HEK293 (cell line): ENCODE data around the gene FADS3.

Experiments
- BCL11A ChIP-seq: fragments of 450-650 bp; formaldehyde crosslinking; IDR thresholded peaks from 2 replicates; pipeline ENCODE4 v1.5.1; 2016; ENCODE audit warnings: low read depth, missing biosample characterization, missing genetic modification characterization
- FEZF1 ChIP-seq: fragments of 450-650 bp; formaldehyde crosslinking; IDR thresholded peaks from 2 replicates; pipeline ENCODE4 v1.5.1; 2016; ENCODE audit warnings: missing biosample characterization, missing genetic modification characterization
- GLIS1 ChIP-seq: fragments of 450-650 bp; formaldehyde crosslinking; IDR thresholded peaks from 2 replicates; pipeline ENCODE4 v1.5.1; 2016; ENCODE audit warnings: missing biosample characterization, missing genetic modification characterization
- GLIS2 ChIP-seq: fragments of 450-650 bp; formaldehyde crosslinking; IDR thresholded peaks from 2 replicates; pipeline ENCODE4 v1.5.1; 2016; ENCODE audit warnings: missing biosample characterization, missing genetic modification characterization
- TRIM28 ChIP-seq: IDR thresholded peaks from 2 replicates; pipeline ENCODE4 v1.6.1; 2011; ENCODE audit warnings: low read length, control low read depth, borderline replicate concordance
- YY2 ChIP-seq: fragments of 450-650 bp; formaldehyde crosslinking; IDR thresholded peaks from 2 replicates; pipeline ENCODE4 v1.5.1; 2016; ENCODE audit warnings: missing biosample characterization, missing genetic modification characterization
- ZNF157 ChIP-seq: fragments of 450-650 bp; formaldehyde crosslinking; IDR thresholded peaks from 2 replicates; pipeline ENCODE4 v1.5.1; 2016; ENCODE audit warnings: missing biosample characterization, missing genetic modification characterization
- ZNF16 ChIP-seq: fragments of 450-650 bp; formaldehyde crosslinking; IDR thresholded peaks from 2 replicates; pipeline ENCODE4 v1.5.1; 2016; ENCODE audit warnings: low read depth, missing biosample characterization, missing genetic modification characterization
- ZNF169 ChIP-seq: fragments of 450-650 bp; formaldehyde crosslinking; IDR thresholded peaks from 2 replicates; pipeline ENCODE4 v1.5.1; 2016; ENCODE audit warnings: missing biosample characterization, missing genetic modification characterization
- ZNF19 ChIP-seq: fragments of 450-650 bp; formaldehyde crosslinking; IDR thresholded peaks from 2 replicates; pipeline ENCODE4; 2016; ENCODE audit warnings: missing biosample characterization, missing genetic modification characterization, low read depth
- ZNF2 ChIP-seq: fragments of 450-650 bp; formaldehyde crosslinking; IDR thresholded peaks from 2 replicates; pipeline ENCODE4 v1.5.1; 2016; ENCODE audit warnings: missing biosample characterization, missing genetic modification characterization
- ZNF202 ChIP-seq: fragments of 450-650 bp; formaldehyde crosslinking; IDR thresholded peaks from 2 replicates; pipeline ENCODE4 v1.5.1; 2016; ENCODE audit warnings: missing biosample characterization, missing genetic modification characterization, borderline replicate concordance
- ZNF211 ChIP-seq: fragments of 450-650 bp; formaldehyde crosslinking; IDR thresholded peaks from 2 replicates; pipeline ENCODE4 v1.5.1; 2016; ENCODE audit warnings: low read depth, missing biosample characterization, missing genetic modification characterization
- ZNF239 ChIP-seq: fragments of 450-650 bp; formaldehyde crosslinking; IDR thresholded peaks from 2 replicates; pipeline ENCODE4 v1.5.1; 2016; ENCODE audit warnings: missing biosample characterization, missing genetic modification characterization
- ZNF311 ChIP-seq: fragments of 450-650 bp; formaldehyde crosslinking; IDR thresholded peaks from 2 replicates; pipeline ENCODE4 v1.5.1; 2017; ENCODE audit warnings: missing biosample characterization, missing genetic modification characterization, borderline replicate concordance
- ZNF426 ChIP-seq: fragments of 450-650 bp; formaldehyde crosslinking; IDR thresholded peaks from 2 replicates; pipeline ENCODE4 v1.5.1; 2017; ENCODE audit warnings: missing biosample characterization, missing genetic modification characterization, mild to moderate bottlenecking, inconsistent platforms, moderate library complexity
- ZNF473 ChIP-seq: fragments of 450-650 bp; formaldehyde crosslinking; IDR thresholded peaks from 2 replicates; pipeline ENCODE4 v1.5.1; 2017; ENCODE audit warnings: missing biosample characterization, missing genetic modification characterization
- ZNF529 ChIP-seq: fragments of 450-650 bp; formaldehyde crosslinking; IDR thresholded peaks from 2 replicates; pipeline ENCODE4 v1.5.1; 2017; ENCODE audit warnings: missing genetic modification characterization, missing biosample characterization; ENCODE audit not compliant: insufficient replicate concordance
- ZNF561 ChIP-seq: fragments of 450-650 bp; IDR thresholded peaks from 2 replicates; pipeline ENCODE4 v1.5.1; 2018; ENCODE audit warnings: missing biosample characterization, missing genetic modification characterization, borderline replicate concordance
- ZNF610 ChIP-seq: fragments of 450-650 bp; formaldehyde crosslinking; IDR thresholded peaks from 2 replicates; pipeline ENCODE4 v1.5.1; 2016; ENCODE audit warnings: missing biosample characterization, missing genetic modification characterization, borderline replicate concordance
- ZNF664 ChIP-seq: fragments of 450-650 bp; formaldehyde crosslinking; IDR thresholded peaks from 2 replicates; pipeline ENCODE4 v1.5.1; 2016; ENCODE audit warnings: missing biosample characterization, missing genetic modification characterization
- ZNF707 ChIP-seq: fragments of 450-650 bp; formaldehyde crosslinking; IDR thresholded peaks from 2 replicates; pipeline ENCODE4 v1.5.1; 2016; ENCODE audit warnings: missing biosample characterization, missing genetic modification characterization
- ZSCAN16 ChIP-seq: fragments of 450-650 bp; formaldehyde crosslinking; IDR thresholded peaks from 2 replicates; pipeline ENCODE4 v1.5.1; 2016; ENCODE audit warnings: missing biosample characterization, missing genetic modification characterization
- TF ChIP-seq, protein P1 (sequence below): fragments of 450-650 bp; formaldehyde crosslinking; IDR thresholded peaks from 2 replicates; pipeline ENCODE4 v1.5.1; 2016; ENCODE audit warnings: missing biosample characterization, missing genetic modification characterization
- TF ChIP-seq, protein P2 (sequence below): fragments of 450-650 bp; formaldehyde crosslinking; IDR thresholded peaks from 2 replicates; pipeline ENCODE4 v1.5.1; 2016; ENCODE audit warnings: missing biosample characterization, missing genetic modification characterization
- TF ChIP-seq, protein P3 (sequence below): fragments of 450-650 bp; formaldehyde crosslinking; IDR thresholded peaks from 2 replicates; pipeline ENCODE4 v1.5.1; 2016; ENCODE audit warnings: missing biosample characterization, missing genetic modification characterization
- TF ChIP-seq, protein P4 (sequence below): fragments of 450-650 bp; formaldehyde crosslinking; IDR thresholded peaks from 2 replicates; pipeline ENCODE4 v1.5.1; 2016; ENCODE audit warnings: missing biosample characterization, missing genetic modification characterization
- TF ChIP-seq, protein P5 (sequence below): fragments of 450-650 bp; formaldehyde crosslinking; IDR thresholded peaks from 2 replicates; pipeline ENCODE4 v1.5.1; 2016; ENCODE audit warnings: missing biosample characterization, missing genetic modification characterization, low read depth

The FADS3 gene

GRCh38 chr11:61899146-61899841, 7.9 kb upstream of the FADS3 start (continued):
- TF ChIP-seq ZNF561 (tag by site-specific recombination) (no peak), YY2 (tag by site-specific recombination) (no peak), ZNF211 (no peak), ZNF169 (no peak), ZNF707 (no peak), ZNF664 (tag by site-specific recombination) (no peak), ZSCAN16 (tag by site-specific recombination) (no peak), TRIM28 (no peak), ZNF426 (tag by site-specific recombination) (no peak), ZNF157 (tag by site-specific recombination) (no peak), FEZF1 (tag by site-specific recombination) (no peak), ZNF311 (tag by site-specific recombination) (no peak), ZNF202 (tag by site-specific recombination) (no peak), ZNF473 (tag by site-specific recombination) (no peak), ZNF16 (no peak), ZNF2 (tag by site-specific recombination) (0 out of 2 replicates have a peak, but pooled peaks have one; percentile 33), ZNF610 (tag by site-specific recombination) (no peak), ZNF19 (no peak), BCL11A (tag by site-specific recombination) (no peak), GLIS1 (peak; percentile 76), GLIS2 (tag by site-specific recombination) (0 out of 2 replicates have a peak, but pooled peaks have one; percentile 33), ZNF239 (no peak), ZNF529 (tag by site-specific recombination) (no peak)
- TF ChIP-seq, protein P1, sequence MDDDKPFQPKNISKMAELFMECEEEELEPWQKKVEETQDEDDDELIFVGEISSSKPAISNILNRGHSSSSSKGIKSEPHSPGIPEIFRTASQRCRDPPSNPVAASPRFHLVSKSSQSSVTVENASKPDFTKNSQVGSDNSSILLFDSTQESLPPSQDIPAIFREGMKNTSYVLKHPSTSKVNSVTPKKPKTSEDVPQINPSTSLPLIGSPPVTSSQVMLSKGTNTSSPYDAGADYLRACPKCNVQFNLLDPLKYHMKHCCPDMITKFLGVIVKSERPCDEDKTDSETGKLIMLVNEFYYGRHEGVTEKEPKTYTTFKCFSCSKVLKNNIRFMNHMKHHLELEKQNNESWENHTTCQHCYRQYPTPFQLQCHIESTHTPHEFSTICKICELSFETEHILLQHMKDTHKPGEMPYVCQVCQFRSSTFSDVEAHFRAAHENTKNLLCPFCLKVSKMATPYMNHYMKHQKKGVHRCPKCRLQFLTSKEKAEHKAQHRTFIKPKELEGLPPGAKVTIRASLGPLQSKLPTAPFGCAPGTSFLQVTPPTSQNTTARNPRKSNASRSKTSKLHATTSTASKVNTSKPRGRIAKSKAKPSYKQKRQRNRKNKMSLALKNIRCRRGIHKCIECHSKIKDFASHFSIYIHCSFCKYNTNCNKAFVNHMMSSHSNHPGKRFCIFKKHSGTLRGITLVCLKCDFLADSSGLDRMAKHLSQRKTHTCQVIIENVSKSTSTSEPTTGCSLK (tag by site-specific recombination) = no peak
- TF ChIP-seq, protein P2, sequence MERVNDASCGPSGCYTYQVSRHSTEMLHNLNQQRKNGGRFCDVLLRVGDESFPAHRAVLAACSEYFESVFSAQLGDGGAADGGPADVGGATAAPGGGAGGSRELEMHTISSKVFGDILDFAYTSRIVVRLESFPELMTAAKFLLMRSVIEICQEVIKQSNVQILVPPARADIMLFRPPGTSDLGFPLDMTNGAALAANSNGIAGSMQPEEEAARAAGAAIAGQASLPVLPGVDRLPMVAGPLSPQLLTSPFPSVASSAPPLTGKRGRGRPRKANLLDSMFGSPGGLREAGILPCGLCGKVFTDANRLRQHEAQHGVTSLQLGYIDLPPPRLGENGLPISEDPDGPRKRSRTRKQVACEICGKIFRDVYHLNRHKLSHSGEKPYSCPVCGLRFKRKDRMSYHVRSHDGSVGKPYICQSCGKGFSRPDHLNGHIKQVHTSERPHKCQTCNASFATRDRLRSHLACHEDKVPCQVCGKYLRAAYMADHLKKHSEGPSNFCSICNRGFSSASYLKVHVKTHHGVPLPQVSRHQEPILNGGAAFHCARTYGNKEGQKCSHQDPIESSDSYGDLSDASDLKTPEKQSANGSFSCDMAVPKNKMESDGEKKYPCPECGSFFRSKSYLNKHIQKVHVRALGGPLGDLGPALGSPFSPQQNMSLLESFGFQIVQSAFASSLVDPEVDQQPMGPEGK = peak; percentile 43; the same call in 1 of the 2 replicates
- TF ChIP-seq, protein P3, sequence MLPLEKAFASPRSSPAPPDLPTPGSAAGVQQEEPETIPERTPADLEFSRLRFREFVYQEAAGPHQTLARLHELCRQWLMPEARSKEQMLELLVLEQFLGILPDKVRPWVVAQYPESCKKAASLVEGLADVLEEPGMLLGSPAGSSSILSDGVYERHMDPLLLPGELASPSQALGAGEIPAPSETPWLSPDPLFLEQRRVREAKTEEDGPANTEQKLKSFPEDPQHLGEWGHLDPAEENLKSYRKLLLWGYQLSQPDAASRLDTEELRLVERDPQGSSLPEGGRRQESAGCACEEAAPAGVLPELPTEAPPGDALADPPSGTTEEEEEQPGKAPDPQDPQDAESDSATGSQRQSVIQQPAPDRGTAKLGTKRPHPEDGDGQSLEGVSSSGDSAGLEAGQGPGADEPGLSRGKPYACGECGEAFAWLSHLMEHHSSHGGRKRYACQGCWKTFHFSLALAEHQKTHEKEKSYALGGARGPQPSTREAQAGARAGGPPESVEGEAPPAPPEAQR = no peak
- TF ChIP-seq, protein P4, sequence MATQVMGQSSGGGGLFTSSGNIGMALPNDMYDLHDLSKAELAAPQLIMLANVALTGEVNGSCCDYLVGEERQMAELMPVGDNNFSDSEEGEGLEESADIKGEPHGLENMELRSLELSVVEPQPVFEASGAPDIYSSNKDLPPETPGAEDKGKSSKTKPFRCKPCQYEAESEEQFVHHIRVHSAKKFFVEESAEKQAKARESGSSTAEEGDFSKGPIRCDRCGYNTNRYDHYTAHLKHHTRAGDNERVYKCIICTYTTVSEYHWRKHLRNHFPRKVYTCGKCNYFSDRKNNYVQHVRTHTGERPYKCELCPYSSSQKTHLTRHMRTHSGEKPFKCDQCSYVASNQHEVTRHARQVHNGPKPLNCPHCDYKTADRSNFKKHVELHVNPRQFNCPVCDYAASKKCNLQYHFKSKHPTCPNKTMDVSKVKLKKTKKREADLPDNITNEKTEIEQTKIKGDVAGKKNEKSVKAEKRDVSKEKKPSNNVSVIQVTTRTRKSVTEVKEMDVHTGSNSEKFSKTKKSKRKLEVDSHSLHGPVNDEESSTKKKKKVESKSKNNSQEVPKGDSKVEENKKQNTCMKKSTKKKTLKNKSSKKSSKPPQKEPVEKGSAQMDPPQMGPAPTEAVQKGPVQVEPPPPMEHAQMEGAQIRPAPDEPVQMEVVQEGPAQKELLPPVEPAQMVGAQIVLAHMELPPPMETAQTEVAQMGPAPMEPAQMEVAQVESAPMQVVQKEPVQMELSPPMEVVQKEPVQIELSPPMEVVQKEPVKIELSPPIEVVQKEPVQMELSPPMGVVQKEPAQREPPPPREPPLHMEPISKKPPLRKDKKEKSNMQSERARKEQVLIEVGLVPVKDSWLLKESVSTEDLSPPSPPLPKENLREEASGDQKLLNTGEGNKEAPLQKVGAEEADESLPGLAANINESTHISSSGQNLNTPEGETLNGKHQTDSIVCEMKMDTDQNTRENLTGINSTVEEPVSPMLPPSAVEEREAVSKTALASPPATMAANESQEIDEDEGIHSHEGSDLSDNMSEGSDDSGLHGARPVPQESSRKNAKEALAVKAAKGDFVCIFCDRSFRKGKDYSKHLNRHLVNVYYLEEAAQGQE (tag by site-specific recombination) = no peak
- TF ChIP-seq, protein P5, sequence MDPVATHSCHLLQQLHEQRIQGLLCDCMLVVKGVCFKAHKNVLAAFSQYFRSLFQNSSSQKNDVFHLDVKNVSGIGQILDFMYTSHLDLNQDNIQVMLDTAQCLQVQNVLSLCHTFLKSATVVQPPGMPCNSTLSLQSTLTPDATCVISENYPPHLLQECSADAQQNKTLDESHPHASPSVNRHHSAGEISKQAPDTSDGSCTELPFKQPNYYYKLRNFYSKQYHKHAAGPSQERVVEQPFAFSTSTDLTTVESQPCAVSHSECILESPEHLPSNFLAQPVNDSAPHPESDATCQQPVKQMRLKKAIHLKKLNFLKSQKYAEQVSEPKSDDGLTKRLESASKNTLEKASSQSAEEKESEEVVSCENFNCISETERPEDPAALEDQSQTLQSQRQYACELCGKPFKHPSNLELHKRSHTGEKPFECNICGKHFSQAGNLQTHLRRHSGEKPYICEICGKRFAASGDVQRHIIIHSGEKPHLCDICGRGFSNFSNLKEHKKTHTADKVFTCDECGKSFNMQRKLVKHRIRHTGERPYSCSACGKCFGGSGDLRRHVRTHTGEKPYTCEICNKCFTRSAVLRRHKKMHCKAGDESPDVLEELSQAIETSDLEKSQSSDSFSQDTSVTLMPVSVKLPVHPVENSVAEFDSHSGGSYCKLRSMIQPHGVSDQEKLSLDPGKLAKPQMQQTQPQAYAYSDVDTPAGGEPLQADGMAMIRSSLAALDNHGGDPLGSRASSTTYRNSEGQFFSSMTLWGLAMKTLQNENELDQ (tag by site-specific recombination) = no peak
